HFF-Myc (cell line): ENCODE measurements around the gene ZNF521.

ENCODE experiments used
- DNase-seq: peaks from one replicate; pipeline ENCODE4 v3.0.0-alpha.2; 2011; ENCODE audit warnings: low read depth; ENCODE audit errors: extremely low read depth
- H3K4me3 ChIP-seq: replicated peaks from 2 replicates; pipeline ENCODE4 v1.5.1; 2011; ENCODE audit warnings: low read depth, mild to moderate bottlenecking, control low read depth, low read length
- TF ChIP-seq, protein P1 (sequence below): IDR thresholded peaks from 2 replicates; pipeline ENCODE4 v1.5.1; 2012; ENCODE audit warnings: mild to moderate bottlenecking, low read depth, low read length, control low read depth; ENCODE audit errors: missing control alignments

ZNF521 gene

DNA sequence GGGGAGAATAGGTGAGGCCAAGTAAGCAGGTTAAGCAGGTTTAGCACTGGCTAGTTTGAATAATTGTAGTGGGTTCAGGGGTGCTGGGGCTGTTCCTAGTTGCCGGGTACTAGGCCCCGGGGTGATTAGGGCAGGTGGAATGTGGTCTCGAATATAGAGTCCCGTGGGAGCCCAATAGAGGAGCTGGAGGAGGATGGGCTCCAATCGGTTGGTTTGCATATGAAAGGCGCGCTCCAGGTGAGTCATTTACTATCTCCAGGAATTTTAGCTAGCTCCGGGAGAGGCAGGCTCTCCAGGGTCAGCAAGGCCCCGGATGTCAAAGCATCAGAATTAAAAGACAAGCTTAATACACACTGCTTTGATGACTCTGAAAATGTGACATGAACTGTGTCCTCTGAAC is 304.0 kb downstream of the ZNF521 start:
- DNase-seq = no peak
- TF ChIP-seq, protein P1, sequence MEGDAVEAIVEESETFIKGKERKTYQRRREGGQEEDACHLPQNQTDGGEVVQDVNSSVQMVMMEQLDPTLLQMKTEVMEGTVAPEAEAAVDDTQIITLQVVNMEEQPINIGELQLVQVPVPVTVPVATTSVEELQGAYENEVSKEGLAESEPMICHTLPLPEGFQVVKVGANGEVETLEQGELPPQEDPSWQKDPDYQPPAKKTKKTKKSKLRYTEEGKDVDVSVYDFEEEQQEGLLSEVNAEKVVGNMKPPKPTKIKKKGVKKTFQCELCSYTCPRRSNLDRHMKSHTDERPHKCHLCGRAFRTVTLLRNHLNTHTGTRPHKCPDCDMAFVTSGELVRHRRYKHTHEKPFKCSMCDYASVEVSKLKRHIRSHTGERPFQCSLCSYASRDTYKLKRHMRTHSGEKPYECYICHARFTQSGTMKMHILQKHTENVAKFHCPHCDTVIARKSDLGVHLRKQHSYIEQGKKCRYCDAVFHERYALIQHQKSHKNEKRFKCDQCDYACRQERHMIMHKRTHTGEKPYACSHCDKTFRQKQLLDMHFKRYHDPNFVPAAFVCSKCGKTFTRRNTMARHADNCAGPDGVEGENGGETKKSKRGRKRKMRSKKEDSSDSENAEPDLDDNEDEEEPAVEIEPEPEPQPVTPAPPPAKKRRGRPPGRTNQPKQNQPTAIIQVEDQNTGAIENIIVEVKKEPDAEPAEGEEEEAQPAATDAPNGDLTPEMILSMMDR = no peak
- no peak overlapping the region for H3K4me3 ChIP-seq

DNA sequence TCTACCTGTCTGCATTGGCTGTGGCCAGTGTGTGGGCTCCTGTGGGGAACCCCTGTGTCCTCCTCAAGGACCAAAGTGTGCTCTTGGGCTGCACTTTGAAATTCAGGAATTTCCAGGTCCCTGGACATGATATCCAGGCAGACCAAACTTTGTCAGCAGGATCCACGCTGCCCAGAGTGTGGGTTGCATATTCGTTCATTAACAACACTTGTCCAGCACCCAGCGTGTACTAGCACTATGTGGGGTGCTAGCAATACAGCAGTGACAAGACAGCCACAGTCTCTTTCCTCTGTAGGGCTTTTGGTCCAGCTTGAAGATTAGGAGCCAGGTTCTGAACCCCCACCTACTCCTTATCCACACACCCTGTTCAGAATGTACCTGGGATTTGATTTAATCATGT is 304.5 kb downstream of the ZNF521 start:
- TF ChIP-seq, protein P1 = no peak
- no peak for DNase-seq
- H3K4me3 ChIP-seq = no peak overlapping the region

DNA sequence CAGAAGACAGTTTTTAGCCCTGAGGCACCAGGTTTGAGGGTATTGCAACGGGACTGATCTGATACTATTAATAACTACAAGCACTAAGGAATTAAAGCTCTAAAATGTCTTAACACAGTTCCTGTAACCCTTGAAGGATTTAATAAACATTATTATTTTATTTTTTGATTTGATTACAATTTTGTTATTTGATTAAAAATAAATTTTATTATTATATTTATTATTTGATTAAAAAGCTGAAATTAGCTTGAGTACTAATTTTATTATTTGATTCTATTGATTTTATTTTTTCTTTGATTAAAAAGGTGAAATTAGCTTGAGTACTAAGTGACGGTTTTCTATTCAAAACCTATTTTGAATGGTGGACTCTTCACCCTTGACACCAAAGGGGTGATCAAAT is 307.3 kb downstream of the ZNF521 start:
- no peak overlapping the region for H3K4me3 ChIP-seq
- TF ChIP-seq, protein P1 = no peak
- no peak for DNase-seq

DNA sequence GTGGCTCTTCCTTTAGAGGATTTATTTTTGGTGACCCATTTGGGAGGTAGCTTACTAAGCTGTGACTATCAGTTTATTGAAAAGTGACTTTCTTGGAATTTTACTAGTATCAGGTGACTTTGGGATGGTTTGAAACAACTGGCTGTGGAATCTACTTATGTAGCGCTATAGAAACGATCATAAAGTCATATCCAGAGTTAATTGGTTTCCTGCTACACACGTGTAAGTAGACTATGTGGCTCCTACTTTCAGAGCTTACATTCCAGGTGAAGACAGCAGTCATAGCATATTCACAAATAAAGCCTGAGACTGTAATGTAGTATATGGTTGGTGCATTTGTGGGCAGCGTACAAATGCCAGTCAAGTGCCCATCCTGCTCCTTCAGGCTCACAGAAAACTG is 308.9 kb downstream of the ZNF521 start:
- no peak overlapping the region for H3K4me3 ChIP-seq

DNA sequence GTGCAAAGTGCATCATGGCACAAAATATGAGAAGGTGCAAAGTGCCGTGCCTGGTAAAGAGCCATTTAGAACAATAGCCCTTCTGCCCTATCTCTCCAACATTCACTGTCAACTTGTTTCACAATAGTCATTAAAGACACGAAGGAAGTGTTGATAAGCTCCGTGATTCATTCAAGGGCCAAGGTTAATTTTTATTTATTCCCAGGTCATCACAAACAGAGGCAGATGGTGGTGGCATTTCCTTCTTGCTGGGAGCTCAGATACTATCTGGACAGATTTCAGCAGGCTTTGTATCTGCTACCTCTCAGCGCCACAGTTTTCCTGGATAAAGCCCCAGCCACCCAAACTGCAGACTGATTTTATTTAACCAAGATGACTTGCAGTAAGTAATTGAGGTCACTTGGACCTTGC is 309.3 kb downstream of the ZNF521 start:
- no peak for DNase-seq
- H3K4me3 ChIP-seq = no peak overlapping the region
- TF ChIP-seq, protein P1 = no peak

More for the DNA sequence above, 308.9 kb downstream of the ZNF521 start:
- no peak for DNase-seq
- TF ChIP-seq, protein P1 = no peak

DNA sequence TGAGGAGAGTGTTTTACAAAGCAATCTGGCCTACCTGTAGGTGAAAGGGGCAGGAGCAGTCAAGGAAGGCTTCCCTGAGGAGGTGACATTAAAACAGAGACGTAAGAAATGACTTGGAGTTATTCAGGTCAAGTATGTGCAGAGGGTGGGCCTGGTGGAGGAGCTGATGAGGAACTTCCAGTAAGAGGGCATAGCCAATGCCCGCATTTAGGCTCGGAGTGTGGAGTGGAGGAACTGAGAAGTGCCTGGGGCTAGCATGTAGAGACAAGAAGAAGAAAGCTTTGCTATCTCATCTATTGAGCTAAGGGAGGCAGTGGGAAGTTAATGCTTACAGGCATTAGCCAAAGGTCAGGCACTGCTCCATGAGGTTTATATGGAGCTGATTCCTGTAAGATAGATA is 312.2 kb downstream of the ZNF521 start:
- TF ChIP-seq, protein P1 = no peak
- H3K4me3 ChIP-seq = no peak overlapping the region
- no peak for DNase-seq

DNA sequence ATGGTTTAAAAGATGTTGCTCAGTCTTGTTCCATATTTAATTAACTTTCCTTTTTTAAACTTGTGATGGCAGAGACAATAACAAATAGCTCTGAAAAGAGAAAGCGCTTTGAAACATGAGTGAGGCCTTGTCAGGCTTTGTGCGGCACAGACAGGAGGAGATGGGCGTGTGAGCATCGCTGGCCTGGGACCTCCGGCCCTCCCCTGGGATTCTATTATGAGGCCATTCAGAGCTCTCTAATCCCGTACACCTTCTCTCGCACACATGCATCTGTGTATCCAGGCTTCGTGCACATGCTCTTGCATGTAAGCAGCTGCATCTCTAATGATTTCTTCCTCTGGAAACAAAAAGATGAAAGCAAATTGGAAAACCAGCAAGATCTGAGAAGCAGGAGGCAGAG is 313.7 kb downstream of the ZNF521 start:
- no peak overlapping the region for H3K4me3 ChIP-seq
- TF ChIP-seq, protein P1 = no peak
- no peak for DNase-seq
